ENCODE data around the gene SIX1. TPM values are rescaled to one million over a fixed set of nuclear protein-coding genes. Genes with fewer than 3 reads are reported as not detected.

Gene SIX1
- total RNA-seq, 3 donors from 2014 or later: not detected

- Mint-ChIP-seq H3K4me1 (ENCODE audit: low read depth) (no peaks in the 10 kb centered on the region), H3K36me3 (ENCODE audit: insufficient read depth) (no peaks in the 10 kb centered on the region), H3K9me3 (no peaks in the 10 kb centered on the region), H3K27me3 (ENCODE audit: low read depth) (peaks cover 11% of the 10 kb centered on the region), H3K4me3 (no peak overlapping the region)
- ATAC-seq (no peak), DNase-seq (no peak)
Measured at GRCh38 chr14:60616461-60616959, 32.8 kb downstream of the SIX1 start.

- Mint-ChIP-seq H3K36me3 (ENCODE audit: insufficient read depth) (no peaks in the 10 kb centered on the region), H3K27me3 (ENCODE audit: low read depth) (peaks cover 18% of the 10 kb centered on the region), H3K4me3 (no peak overlapping the region), H3K9me3 (peaks cover 4% of the 10 kb centered on the region), H3K4me1 (ENCODE audit: low read depth) (no peaks in the 10 kb centered on the region)
- DNase-seq: no peak
- no peak for ATAC-seq
Measured at GRCh38 chr14:60602291-60602690, 47.0 kb downstream of the SIX1 start.

- Mint-ChIP-seq H3K9me3 (no peaks in the 10 kb centered on the region), H3K4me1 (ENCODE audit: low read depth) (no peaks in the 10 kb centered on the region), H3K4me3 (no peak overlapping the region), H3K36me3 (ENCODE audit: insufficient read depth) (no peaks in the 10 kb centered on the region), H3K27me3 (ENCODE audit: low read depth) (peaks cover 19% of the 10 kb centered on the region)
- DNase-seq: no peak
- ATAC-seq: no peak
Measured at GRCh38 chr14:60599727-60600126, 49.5 kb downstream of the SIX1 start.

GRCh38 chr14:60596139-60596538 is 53.1 kb downstream of the SIX1 start:
- Mint-ChIP-seq H3K4me1 (ENCODE audit: low read depth) (no peaks in the 10 kb centered on the region), H3K27me3 (ENCODE audit: low read depth) (peaks cover 5% of the 10 kb centered on the region), H3K36me3 (ENCODE audit: insufficient read depth) (no peaks in the 10 kb centered on the region), H3K4me3 (no peak overlapping the region), H3K9me3 (no peaks in the 10 kb centered on the region)
- no peak for ATAC-seq
- DNase-seq: no peak

- ATAC-seq: no peak
- Mint-ChIP-seq H3K9me3 (no peaks in the 10 kb centered on the region), H3K4me3 (no peak overlapping the region), H3K27me3 (ENCODE audit: low read depth) (peaks cover 7% of the 10 kb centered on the region), H3K4me1 (ENCODE audit: low read depth) (no peaks in the 10 kb centered on the region), H3K36me3 (ENCODE audit: insufficient read depth) (no peaks in the 10 kb centered on the region)
- DNase-seq: no peak
Measured at GRCh38 chr14:60594062-60594461, 55.2 kb downstream of the SIX1 start.

Other genes with a start within 250 kb of the SIX1 start
- gene C14orf39, start 163.4 kb downstream of the SIX1 start, total RNA-seq: not detected
- gene SIX6, start 140.3 kb downstream of the SIX1 start, total RNA-seq: not detected
- under 1 TPM in 1 of 3 donors, not detected in 2; 0.11 TPM for gene SIX4, start 74.9 kb upstream of the SIX1 start, total RNA-seq
- 10 to 100 TPM; 43.0 to 49.4 (median 43.4) TPM for gene MNAT1, start 85.3 kb upstream of the SIX1 start, total RNA-seq